GM10266 (cell line): ENCODE results near the gene JAK2.

Experiments used
- DNase-seq: peaks from one replicate; pipeline ENCODE4 v3.0.0; 2012; ENCODE audit errors: extremely low spot score
- TF ChIP-seq, protein P1 (sequence below): IDR thresholded peaks from 2 replicates; pipeline ENCODE4 v1.5.1; 2012; ENCODE audit warnings: mild to moderate bottlenecking, low read depth; ENCODE audit not compliant: control insufficient read depth, insufficient read depth; ENCODE audit errors: missing control alignments

JAK2 gene

DNA sequence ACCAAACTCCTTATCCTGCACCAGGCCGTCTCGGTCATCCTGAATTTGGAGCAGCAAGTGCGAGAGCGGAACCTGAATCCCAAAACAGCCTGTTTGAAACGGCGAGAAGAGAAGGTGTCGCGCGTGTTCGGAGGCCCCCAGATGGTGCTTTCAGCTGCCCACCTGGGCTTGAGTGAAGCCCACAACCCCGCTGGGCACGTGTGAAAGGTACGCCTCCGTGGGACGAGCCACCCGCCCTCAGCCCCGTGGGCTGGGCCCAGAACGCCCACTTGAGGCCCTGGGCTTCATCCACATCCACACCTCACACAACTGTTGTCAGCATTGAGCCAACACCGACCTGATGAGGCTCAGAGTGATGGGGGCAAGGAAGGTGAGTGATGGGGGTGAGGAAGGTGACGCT, 127.6 kb downstream of the JAK2 start:
- no peak for DNase-seq
- TF ChIP-seq, protein P1, sequence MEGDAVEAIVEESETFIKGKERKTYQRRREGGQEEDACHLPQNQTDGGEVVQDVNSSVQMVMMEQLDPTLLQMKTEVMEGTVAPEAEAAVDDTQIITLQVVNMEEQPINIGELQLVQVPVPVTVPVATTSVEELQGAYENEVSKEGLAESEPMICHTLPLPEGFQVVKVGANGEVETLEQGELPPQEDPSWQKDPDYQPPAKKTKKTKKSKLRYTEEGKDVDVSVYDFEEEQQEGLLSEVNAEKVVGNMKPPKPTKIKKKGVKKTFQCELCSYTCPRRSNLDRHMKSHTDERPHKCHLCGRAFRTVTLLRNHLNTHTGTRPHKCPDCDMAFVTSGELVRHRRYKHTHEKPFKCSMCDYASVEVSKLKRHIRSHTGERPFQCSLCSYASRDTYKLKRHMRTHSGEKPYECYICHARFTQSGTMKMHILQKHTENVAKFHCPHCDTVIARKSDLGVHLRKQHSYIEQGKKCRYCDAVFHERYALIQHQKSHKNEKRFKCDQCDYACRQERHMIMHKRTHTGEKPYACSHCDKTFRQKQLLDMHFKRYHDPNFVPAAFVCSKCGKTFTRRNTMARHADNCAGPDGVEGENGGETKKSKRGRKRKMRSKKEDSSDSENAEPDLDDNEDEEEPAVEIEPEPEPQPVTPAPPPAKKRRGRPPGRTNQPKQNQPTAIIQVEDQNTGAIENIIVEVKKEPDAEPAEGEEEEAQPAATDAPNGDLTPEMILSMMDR, result no peak

GRCh38 chr9:5113523-5113922, 128.5 kb downstream of the JAK2 start:
- TF ChIP-seq, protein P1, result no peak

DNA sequence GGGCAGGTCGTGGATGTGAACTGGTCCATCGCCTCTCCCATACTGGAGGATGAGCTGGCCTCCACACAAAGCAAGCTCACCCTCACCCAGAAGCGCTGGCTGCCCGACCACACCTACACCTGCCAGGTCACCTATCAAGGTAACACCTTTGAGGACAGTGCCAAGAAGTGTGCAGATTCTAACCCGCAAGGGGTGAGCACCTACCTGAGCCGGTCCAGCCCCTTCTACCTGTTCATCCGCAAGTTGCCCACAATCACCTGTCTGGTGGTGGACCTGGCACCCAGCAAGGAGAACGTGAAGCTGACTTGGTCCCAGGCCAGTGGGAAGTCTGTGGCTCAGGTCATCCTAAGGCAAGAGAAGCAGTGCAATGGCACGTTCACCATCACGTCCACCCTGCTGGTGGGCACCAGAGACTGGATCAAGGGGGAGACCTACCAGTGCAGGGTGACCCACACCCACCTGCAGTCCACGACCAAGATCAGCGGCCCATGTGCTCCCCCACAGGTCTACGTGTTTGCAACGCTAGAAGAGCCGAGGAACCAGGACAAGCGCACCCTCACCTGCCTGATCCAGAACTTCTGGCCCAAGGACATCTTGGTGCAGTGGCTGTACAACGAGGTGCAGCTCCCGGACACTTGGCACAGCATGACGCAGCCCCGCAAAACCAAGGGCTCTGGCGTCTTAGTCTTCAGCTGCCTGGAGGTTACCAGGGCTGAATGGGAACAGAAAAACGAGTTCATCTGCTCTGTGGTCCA, 129.1 kb downstream of the JAK2 start:
- TF ChIP-seq, protein P1, result no peak
- no peak for DNase-seq

More at GRCh38 chr9:5113523-5113922, 128.5 kb downstream of the JAK2 start:
- DNase-seq, result peak; percentile 20

DNA sequence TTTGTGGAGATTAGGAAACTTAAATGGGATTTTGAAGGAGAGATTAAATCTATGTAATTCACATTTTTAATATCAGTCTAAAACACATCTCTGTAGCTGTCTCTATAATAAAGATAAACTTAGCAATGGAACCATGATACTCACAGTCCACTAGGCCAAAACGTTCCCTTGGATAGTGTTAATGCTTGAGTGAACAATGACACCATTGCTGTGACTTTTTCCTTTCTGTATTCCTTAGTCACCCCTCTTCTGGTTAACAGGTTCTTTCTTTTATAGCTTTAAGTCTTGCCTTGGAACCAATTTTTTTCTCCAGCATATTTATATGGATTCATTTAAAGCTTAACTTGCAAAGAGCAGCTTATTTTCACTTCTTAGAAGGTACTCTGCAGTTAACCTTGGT, 137.0 kb downstream of the JAK2 start:
- TF ChIP-seq, protein P1, result no peak
- DNase-seq, result no peak

- TF ChIP-seq, protein P1, result no peak
- DNase-seq, result no peak
Observed at GRCh38 chr9:5122516-5122915, 137.4 kb downstream of the JAK2 start.

DNA sequence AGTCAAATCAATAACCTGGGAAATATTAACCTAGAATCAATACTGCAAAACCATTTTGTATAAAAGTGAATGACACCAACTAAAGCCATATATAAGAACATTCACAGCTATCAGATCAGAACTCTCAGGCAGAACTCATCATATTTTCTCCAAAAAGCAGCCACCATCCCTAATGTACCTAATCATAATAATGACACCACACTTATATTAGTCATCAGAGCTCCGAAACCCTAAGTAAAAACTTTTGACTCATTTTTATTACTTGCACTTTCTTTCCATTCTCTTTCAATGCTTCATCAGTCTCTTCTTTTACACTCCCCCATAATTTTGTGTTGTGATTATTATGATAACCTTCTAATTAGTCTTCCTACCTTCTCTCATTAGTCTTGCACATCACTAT, 155.1 kb downstream of the JAK2 start:
- TF ChIP-seq, protein P1, result no peak
- DNase-seq, result no peak

DNA sequence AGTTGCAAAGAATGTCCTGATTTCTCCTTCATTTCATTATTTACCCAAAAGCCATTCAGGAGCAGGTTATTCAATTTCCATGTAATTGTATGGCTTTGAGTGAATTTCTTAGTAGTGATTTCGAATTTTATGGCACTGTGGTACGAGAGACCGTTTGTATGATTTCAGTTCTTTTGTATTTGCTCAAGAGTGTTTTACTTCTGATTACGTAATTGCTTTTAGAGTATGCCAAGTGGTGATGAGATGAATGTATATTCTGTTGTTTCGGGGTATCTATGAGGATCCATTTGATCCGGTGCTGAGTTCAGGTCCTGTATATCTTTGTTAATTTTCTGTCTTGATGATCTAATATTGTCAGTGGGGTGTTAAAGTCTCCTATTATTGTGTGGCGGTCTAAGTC, 159.1 kb downstream of the JAK2 start:
- TF ChIP-seq, protein P1, result no peak
- DNase-seq, result no peak
